HCT116 (cell line): ENCODE data around the gene RNF121.

Experiments
- EZH2 ChIP-seq: fragments of 200-600 bp; sonication (generic); IDR thresholded peaks from 2 replicates; pipeline ENCODE4 v1.6.1; 2017; ENCODE audit warnings: antibody characterized with exemption, mixed run types
- EZH2phosphoT487 ChIP-seq: fragments of 200-600 bp; IDR thresholded peaks from 2 replicates; pipeline ENCODE4 v1.6.1; 2018; ENCODE audit warnings: antibody characterized with exemption, borderline replicate concordance
- JUND ChIP-seq: IDR thresholded peaks from 2 replicates; pipeline ENCODE4 v1.6.1; 2012
- POLR2A ChIP-seq: IDR thresholded peaks from 2 replicates; pipeline ENCODE4 v1.7.0; 2011; ENCODE audit warnings: borderline replicate concordance; ENCODE audit not compliant: insufficient read depth, insufficient read length; ENCODE audit errors: extremely low read depth
- TCF7L2 ChIP-seq: IDR thresholded peaks from 2 replicates; pipeline ENCODE4 v1.7.0; 2011; ENCODE audit warnings: borderline replicate concordance, inconsistent platforms; ENCODE audit not compliant: insufficient read depth, insufficient read length; ENCODE audit errors: extremely low read depth
- YY1 ChIP-seq: IDR thresholded peaks from 2 replicates; pipeline ENCODE4 v1.6.1; 2011; ENCODE audit warnings: low read length, low read depth, moderate library complexity, mild to moderate bottlenecking; ENCODE audit not compliant: insufficient replicate concordance; ENCODE audit errors: extremely low read depth
- TF ChIP-seq, protein P1 (sequence below), 3 experiments: fragments of 200-600 bp in 1 of 3; sonication (generic) in 1 of 3; IDR thresholded peaks in 2 of 3; conservative IDR thresholded peaks in 1 of 3; 2 replicates each; pipeline ENCODE4 v1.5.1; 2012 to 2017; ENCODE audit warnings: low read depth in 2 of 3, low read length in 2 of 3, antibody characterized with exemption in 1 of 3, borderline replicate concordance in 1 of 3, control low read depth in 1 of 3, mild to moderate bottlenecking in 1 of 3, mixed read lengths in 1 of 3, mixed run types in 1 of 3, moderate library complexity in 1 of 3; ENCODE audit not compliant: insufficient read depth in 1 of 3

DNA sequence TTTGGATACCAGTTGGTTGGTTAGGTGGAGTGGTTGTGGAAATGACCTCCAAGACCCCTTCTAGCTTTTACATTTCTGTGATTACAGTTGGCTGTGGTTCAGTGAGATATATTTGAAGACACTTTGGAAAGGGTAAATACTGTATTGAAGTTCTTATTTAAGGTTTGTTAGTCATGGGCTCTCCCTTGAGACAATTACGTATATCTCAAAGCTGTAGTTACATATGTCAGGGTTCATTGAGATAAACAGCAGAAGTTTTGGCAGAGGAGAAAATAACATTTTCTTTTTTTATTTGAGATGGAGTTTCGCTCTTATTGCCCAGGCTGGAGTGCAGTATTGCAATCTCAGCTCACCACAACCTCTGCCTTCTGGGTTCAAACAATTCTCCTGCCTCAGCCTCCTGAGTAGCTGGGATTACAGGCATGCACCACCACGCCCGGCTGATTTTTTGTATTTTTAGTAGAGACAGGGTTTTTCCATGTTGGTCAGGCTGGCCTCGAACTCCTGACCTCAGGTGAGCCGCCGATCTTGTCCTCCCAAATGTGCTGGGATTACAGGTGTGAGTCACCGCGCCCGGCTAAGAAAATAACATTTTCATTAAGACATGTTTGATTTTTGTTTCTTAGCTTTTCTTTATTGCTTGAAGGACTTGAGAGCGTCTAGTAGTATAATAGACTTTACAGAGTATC, 1.9 kb downstream of the RNF121 start:
- TF ChIP-seq, protein P1, sequence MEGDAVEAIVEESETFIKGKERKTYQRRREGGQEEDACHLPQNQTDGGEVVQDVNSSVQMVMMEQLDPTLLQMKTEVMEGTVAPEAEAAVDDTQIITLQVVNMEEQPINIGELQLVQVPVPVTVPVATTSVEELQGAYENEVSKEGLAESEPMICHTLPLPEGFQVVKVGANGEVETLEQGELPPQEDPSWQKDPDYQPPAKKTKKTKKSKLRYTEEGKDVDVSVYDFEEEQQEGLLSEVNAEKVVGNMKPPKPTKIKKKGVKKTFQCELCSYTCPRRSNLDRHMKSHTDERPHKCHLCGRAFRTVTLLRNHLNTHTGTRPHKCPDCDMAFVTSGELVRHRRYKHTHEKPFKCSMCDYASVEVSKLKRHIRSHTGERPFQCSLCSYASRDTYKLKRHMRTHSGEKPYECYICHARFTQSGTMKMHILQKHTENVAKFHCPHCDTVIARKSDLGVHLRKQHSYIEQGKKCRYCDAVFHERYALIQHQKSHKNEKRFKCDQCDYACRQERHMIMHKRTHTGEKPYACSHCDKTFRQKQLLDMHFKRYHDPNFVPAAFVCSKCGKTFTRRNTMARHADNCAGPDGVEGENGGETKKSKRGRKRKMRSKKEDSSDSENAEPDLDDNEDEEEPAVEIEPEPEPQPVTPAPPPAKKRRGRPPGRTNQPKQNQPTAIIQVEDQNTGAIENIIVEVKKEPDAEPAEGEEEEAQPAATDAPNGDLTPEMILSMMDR (IDR thresholded peaks at IDR 0.05 in 2 of 3, conservative IDR thresholded peaks at IDR 0.05 in 1 of 3; ENCODE audit: borderline replicate concordance in 1 of 3, insufficient read depth in 1 of 3, low read depth in 2 of 3, low read length in 2 of 3): no peak
- TF ChIP-seq TCF7L2: no peak
- TF ChIP-seq POLR2A: no peak
- TF ChIP-seq EZH2phosphoT487: no peak
- TF ChIP-seq EZH2: no peak
- TF ChIP-seq YY1: no peak
- no peak for TF ChIP-seq JUND
